Psoas muscle (tissue), 8 donors: Measurements from ENCODE around the gene COL4A2. TPM values are rescaled to one million over a fixed set of nuclear protein-coding genes. Genes with fewer than 3 reads are reported as not detected.

Experiments used
- ATAC-seq, 4 donors: fragments of 200-7000 bp; cut with Tn5 transposase; one replicate each; pipeline ENCODE4 v1.9.1; 2020; ENCODE audit warnings: moderate library complexity in 3 of 4, mild to moderate bottlenecking in 2 of 4
- DNase-seq, 2 donors: peaks; one replicate each; pipeline ENCODE4 v3.0.0-alpha.2; 2020
- H3K27ac ChIP-seq: fragments of 200-600 bp; one replicate; pipeline ENCODE4 v1.8.0; 2022
- H3K27me3 ChIP-seq, 3 donors: fragments of 200-600 bp in 1 of 3; one replicate each; pipeline versions ENCODE4 v1.6.1 to v1.8.0; 2013 to 2022; ENCODE audit warnings: low read length in 2 of 3, mild to moderate bottlenecking in 2 of 3, moderate library complexity in 1 of 3; ENCODE audit not compliant: insufficient read depth in 3 of 3
- H3K36me3 ChIP-seq, 2 donors: fragments of 200-600 bp in 1 of 2; one replicate each; pipeline versions ENCODE4 v1.6.1 to v1.8.0; 2013 to 2022; ENCODE audit warnings: low read depth in 1 of 2, mild to moderate bottlenecking in 1 of 2, moderate library complexity in 1 of 2; ENCODE audit not compliant: insufficient read depth in 1 of 2
- H3K4me1 ChIP-seq: fragments of 200-600 bp; one replicate; pipeline ENCODE4 v1.8.0; 2022
- H3K4me3 ChIP-seq: fragments of 200-600 bp; one replicate; pipeline ENCODE4 v1.8.0; 2022; ENCODE audit warnings: mild to moderate bottlenecking
- H3K9me3 ChIP-seq: fragments of 200-600 bp; one replicate; pipeline ENCODE4 v1.8.0; 2022
- WGBS, 3 donors: extraction: QIAGEN DNeasy Blood & Tissue Kit; methylation state at CpG; one replicate each; pipeline versions ENCODE4 v1.1.6 to v1.1.7; 2013; 5-methylcytosine and 5-hydroxymethylcytosine counted together
- intact Hi-C, 2 donors: fragments of 100-400 bp; cut with DNase I; formaldehyde crosslinking; loops; one replicate each; pipeline versions ENCODE4 v1.11.0 to v1.14.2; 2022
- polyA plus RNA-seq, 3 donors: library from polyadenylated mRNA; stranded (reverse); fragments of 200-250 nt; gene quantifications; one replicate each; pipeline ENCODE4 v1.2.3, GENCODE V29; 2013
- total RNA-seq, 4 donors: library from RNA; stranded (reverse); fragmentation: NEBNext Ultra II Directional in 2 of 4; extraction: Animal tissue kit (Norgen Biotek cat#: 25700) in 2 of 4; gene quantifications; one replicate each; pipeline versions ENCODE4 v1.2.1 to v1.2.4, GENCODE V29; 2021 to 2023
- TF ChIP-seq, protein P1 (sequence below): fragments of 200-600 bp; IDR thresholded peaks from one replicate; pipeline ENCODE4 v1.8.0; 2022; ENCODE audit warnings: antibody characterized with exemption
- donor health status: healthy with polysubstance abuse.
- donor health status: DM: no; HTN: no; CAD: no; lungs with moderate emphysema.
- donor health status: Bipolar disorder and iron deficiency.
- donor health status: healthy.
- donor health status: DM: yes; HTN: yes; CAD: no.
- donor health status: DM: no; HTN: no; CAD: no.
- donor health status: DM: no; HTN: no; CAD: no.
- donor health status: DM: yes; HTN: yes; CAD: no.

Gene COL4A2
- total and polyA plus RNA-seq, 7 donors, result 25.8 to 84.5 (median 57.8) TPM

GRCh38 chr13:110261166-110262081 is 45.7 kb upstream of the COL4A2 start:
- Histone ChIP-seq H3K4me3 (no peak overlapping the region), H3K27me3 (peaks cover 0 to 17% (median 11%) of the 10 kb centered on the region in 3 donors), H3K9me3 (no peaks in the 10 kb centered on the region), H3K27ac (peak overlapping the region; percentile 19), H3K36me3 (no peaks in the 10 kb centered on the region), H3K4me1 (peaks cover 25% of the 10 kb centered on the region)
- 47 to 58% (median 50%) methylated on average over 19 of the region's 19 CpGs for WGBS, 3 donors
- DNase-seq (no peak), ATAC-seq (no peak)
- intact Hi-C loops, result no loop called here
- TF ChIP-seq, protein P1, sequence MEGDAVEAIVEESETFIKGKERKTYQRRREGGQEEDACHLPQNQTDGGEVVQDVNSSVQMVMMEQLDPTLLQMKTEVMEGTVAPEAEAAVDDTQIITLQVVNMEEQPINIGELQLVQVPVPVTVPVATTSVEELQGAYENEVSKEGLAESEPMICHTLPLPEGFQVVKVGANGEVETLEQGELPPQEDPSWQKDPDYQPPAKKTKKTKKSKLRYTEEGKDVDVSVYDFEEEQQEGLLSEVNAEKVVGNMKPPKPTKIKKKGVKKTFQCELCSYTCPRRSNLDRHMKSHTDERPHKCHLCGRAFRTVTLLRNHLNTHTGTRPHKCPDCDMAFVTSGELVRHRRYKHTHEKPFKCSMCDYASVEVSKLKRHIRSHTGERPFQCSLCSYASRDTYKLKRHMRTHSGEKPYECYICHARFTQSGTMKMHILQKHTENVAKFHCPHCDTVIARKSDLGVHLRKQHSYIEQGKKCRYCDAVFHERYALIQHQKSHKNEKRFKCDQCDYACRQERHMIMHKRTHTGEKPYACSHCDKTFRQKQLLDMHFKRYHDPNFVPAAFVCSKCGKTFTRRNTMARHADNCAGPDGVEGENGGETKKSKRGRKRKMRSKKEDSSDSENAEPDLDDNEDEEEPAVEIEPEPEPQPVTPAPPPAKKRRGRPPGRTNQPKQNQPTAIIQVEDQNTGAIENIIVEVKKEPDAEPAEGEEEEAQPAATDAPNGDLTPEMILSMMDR, result no peak

GRCh38 chr13:110262082-110262436 is 45.0 kb upstream of the COL4A2 start:
- H3K36me3 ChIP-seq, result no peaks in the 10 kb centered on the region
- H3K27me3 ChIP-seq, result peaks cover 0 to 22% (median 11%) of the 10 kb centered on the region in 3 donors
- H3K4me1 ChIP-seq, result peaks cover 25% of the 10 kb centered on the region
- intact Hi-C loops, result no loop called here
- no peaks in the 10 kb centered on the region for H3K9me3 ChIP-seq
- peak overlapping the region; percentile 19 for H3K27ac ChIP-seq
- no peak for ATAC-seq
- WGBS, 3 donors, result 52 to 54% (median 53%) methylated on average over 11 of the region's 11 CpGs
- no peak for DNase-seq
- TF ChIP-seq, protein P1, result no peak
- H3K4me3 ChIP-seq, result no peak overlapping the region

GRCh38 chr13:110262508-110263291 is 44.4 kb upstream of the COL4A2 start:
- no peak for DNase-seq
- Histone ChIP-seq H3K4me1 (peaks cover 25% of the 10 kb centered on the region), H3K9me3 (no peaks in the 10 kb centered on the region), H3K27me3 (peaks cover 0 to 23% (median 11%) of the 10 kb centered on the region in 3 donors), H3K36me3 (no peaks in the 10 kb centered on the region), H3K27ac (peak overlapping the region; percentile 19), H3K4me3 (no peak overlapping the region)
- 13 to 26% (median 14%) methylated on average over 11 of the region's 11 CpGs for WGBS, 3 donors
- TF ChIP-seq, protein P1, result no peak
- ATAC-seq, result peak in 3 of 4 donors; percentile 18 to 35 (median 22)
- intact Hi-C loops, result no loop called here

DNA sequence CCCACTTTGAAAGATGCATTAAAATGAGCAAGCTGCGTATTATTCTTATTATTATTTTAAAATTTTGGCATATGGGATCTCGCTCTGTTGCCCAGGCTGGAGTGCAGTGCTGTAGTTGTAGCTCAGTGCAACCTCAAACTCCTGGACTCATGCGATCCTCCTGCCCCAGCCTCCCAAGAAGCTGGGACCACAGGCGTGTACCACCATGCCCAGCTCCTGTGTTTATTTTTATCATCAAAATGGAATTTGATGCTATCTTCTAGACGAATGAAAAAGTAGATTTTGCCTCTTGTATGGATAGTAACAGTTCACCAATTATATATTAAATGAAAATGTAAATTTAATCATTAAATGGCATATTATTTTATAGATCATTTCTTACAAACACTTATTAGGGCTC is 43.7 kb upstream of the COL4A2 start:
- H3K36me3 ChIP-seq, result no peaks in the 10 kb centered on the region
- peaks cover 25% of the 10 kb centered on the region for H3K4me1 ChIP-seq
- no peak overlapping the region for H3K4me3 ChIP-seq
- intact Hi-C loops, result no loop called here
- ATAC-seq (no peak), DNase-seq (no peak)
- TF ChIP-seq, protein P1, result no peak
- H3K9me3 ChIP-seq, result no peaks in the 10 kb centered on the region
- H3K27ac ChIP-seq, result peak overlapping the region; percentile 19
- WGBS, 3 donors, result 61 to 80% (median 79%) methylated on average over 5 of the region's 5 CpGs
- peaks cover 0 to 23% (median 14%) of the 10 kb centered on the region in 3 donors for H3K27me3 ChIP-seq
